Measurements from ENCODE around the gene COPS6. TPM values are rescaled to one million over a fixed set of nuclear protein-coding genes. Genes with fewer than 3 reads are reported as not detected.

Gene COPS6
- polyA plus RNA-seq, 1 of the 3 experiments (the other 2 are of a cell fraction): 435 TPM

GRCh38 chr7:100100420-100101015, 11.7 kb downstream of the COPS6 start:
- H3K27me3 ChIP-seq (ENCODE audit: insufficient read depth): no peaks in the 10 kb centered on the region
- peaks cover 7% of the 10 kb centered on the region for H4K20me1 ChIP-seq (ENCODE audit: insufficient read depth)
- DNase-seq: peak; percentile 96
- peaks cover 70% of the 10 kb centered on the region for H3K79me2 ChIP-seq (ENCODE audit: insufficient read depth)
- H3K9ac ChIP-seq: peak overlapping the region; percentile 98
- peaks cover 44 to 49% of the 10 kb centered on the region in 2 experiments for H3K36me3 ChIP-seq (replicated peaks in 1 of 2; ENCODE audit: control insufficient read depth in 1 of 2, insufficient read depth in 2 of 2, low read length in 1 of 2)
- no peaks in the 10 kb centered on the region for H3K9me2 ChIP-seq
- 1% methylated on average over 52 of the region's 61 CpGs for WGBS (ENCODE audit: low lambda C conversion rate)
- H3K4me1 ChIP-seq (ENCODE audit: control insufficient read depth in 1 of 2, insufficient read depth in 2 of 2, low read depth in 1 of 2, low read length in 1 of 2): peaks cover 24 to 38% of the 10 kb centered on the region in 2 experiments
- peak overlapping the region; percentile 70 to 99 for H3K4me3 ChIP-seq (ENCODE audit: low read depth in 2 of 2, low read length in 1 of 2)
- H3K4me2 ChIP-seq: peak overlapping the region; percentile 100
- no peaks in the 10 kb centered on the region for H3K9me3 ChIP-seq
- POLR2A ChIA-PET: interaction anchor here (0.6 to 4.2 kb wide), 19 partner anchors 10 to 1117 kb away, joined by 3 to 98 read pairs (median 12); partner anchors contain the start of genes CNPY4, COPS6, GPC2 and LAMTOR4
- H2AFZ ChIP-seq (ENCODE audit: low read depth): no peak overlapping the region; the same call in 1 of the 2 replicates
- peaks cover 40% of the 10 kb centered on the region for H3F3A ChIP-seq (replicated peaks; ENCODE audit: insufficient read depth)
- peak overlapping the region; percentile 86 to 95 for H3K27ac ChIP-seq (ENCODE audit: low read depth in 2 of 2, low read length in 1 of 2)
- CTCF ChIA-PET: interaction anchor here (1.2 to 5.4 kb wide), 10 partner anchors 11 to 171 kb away, joined by 3 to 74 read pairs (median 5); partner anchors contain the start of genes CNPY4, GJC3, MBLAC1 and ZNF3
- TF ChIP-seq EP300 (IDR thresholded peaks at IDR 0.05; ENCODE audit: borderline replicate concordance in 1 of 2, low read depth in 1 of 2, low read length in 1 of 2) (peak in 1 of 2 experiments; percentile 73; a peak in 1 of 4 replicates), CHD2 (IDR thresholded peaks at IDR 0.05; ENCODE audit: low read length, partially characterized antibody) (peak; percentile 98), ZBTB33 (IDR thresholded peaks at IDR 0.05; ENCODE audit: borderline replicate concordance, low read depth) (no peak; the same call in 1 of the 2 replicates), RAD21 (IDR thresholded peaks at IDR 0.05; ENCODE audit: low read length) (no peak), REST (IDR thresholded peaks at IDR 0.05; ENCODE audit: low read depth, low read length) (0 out of 2 replicates have a peak, but pooled peaks have one; percentile 33), MEF2A (IDR thresholded peaks at IDR 0.05; ENCODE audit: borderline replicate concordance, low read depth) (peak; percentile 34; the same call in 1 of the 2 replicates), GATA2 (CRISPR knock-in tag; IDR thresholded peaks at IDR 0.05) (no peak), FOSL2 (IDR thresholded peaks at IDR 0.05; ENCODE audit: borderline replicate concordance, low read depth) (no peak), RCOR1 (IDR thresholded peaks at IDR 0.05; ENCODE audit: low read length) (no peak), PBX3 (IDR thresholded peaks at IDR 0.05) (peak; percentile 92), MAX (IDR thresholded peaks at IDR 0.05; ENCODE audit: low read depth) (peak; percentile 100), CTCF (IDR thresholded peaks at IDR 0.05) (no peak), GABPA (IDR thresholded peaks at IDR 0.05; ENCODE audit: low read depth) (peak; percentile 92), TCF12 (IDR thresholded peaks at IDR 0.05) (peak; percentile 65), NRF1 (IDR thresholded peaks at IDR 0.05; ENCODE audit: low read depth, low read length) (no peak), IRF3 (IDR thresholded peaks at IDR 0.05; ENCODE audit: low read depth, low read length) (peak; percentile 21; the same call in 1 of the 2 replicates), YY1 (IDR thresholded peaks at IDR 0.05; ENCODE audit: low read depth) (peak; percentile 86), MXI1 (IDR thresholded peaks at IDR 0.05; ENCODE audit: low read depth, low read length) (peak; percentile 82), EZH2phosphoT487 (IDR thresholded peaks at IDR 0.05; ENCODE audit: borderline replicate concordance, low read depth) (no peak), FOXJ3 (CRISPR knock-in tag; IDR thresholded peaks at IDR 0.05) (peak; percentile 98), RFX5 (IDR thresholded peaks at IDR 0.05; ENCODE audit: low read length) (peak; percentile 84)

Data from SK-N-SH (cell line).